ENCODE measurements around the gene KCNJ14.

KCNJ14 gene

GRCh38 chr19:48512504-48513288 lies 57.3 kb downstream of the KCNJ14 start:
- H3K4me3 ChIP-seq (ENCODE audit: control insufficient read depth, low read depth, low read length), result no peak overlapping the region
- TF ChIP-seq CTCF (IDR thresholded peaks at IDR 0.05; ENCODE audit: control insufficient read depth, insufficient read depth, low read depth, low read length, missing control alignments), result no peak
- no peak for DNase-seq (ENCODE audit: low read depth)

- TF ChIP-seq CTCF (IDR thresholded peaks at IDR 0.05; ENCODE audit: control insufficient read depth, insufficient read depth, low read depth, low read length, missing control alignments), result no peak
- peak; percentile 8 for DNase-seq (ENCODE audit: low read depth)
- peak overlapping the region; percentile 53 for H3K4me3 ChIP-seq (ENCODE audit: control insufficient read depth, low read depth, low read length)
Measured at GRCh38 chr19:48513289-48514122, 58.1 kb downstream of the KCNJ14 start.

DNA sequence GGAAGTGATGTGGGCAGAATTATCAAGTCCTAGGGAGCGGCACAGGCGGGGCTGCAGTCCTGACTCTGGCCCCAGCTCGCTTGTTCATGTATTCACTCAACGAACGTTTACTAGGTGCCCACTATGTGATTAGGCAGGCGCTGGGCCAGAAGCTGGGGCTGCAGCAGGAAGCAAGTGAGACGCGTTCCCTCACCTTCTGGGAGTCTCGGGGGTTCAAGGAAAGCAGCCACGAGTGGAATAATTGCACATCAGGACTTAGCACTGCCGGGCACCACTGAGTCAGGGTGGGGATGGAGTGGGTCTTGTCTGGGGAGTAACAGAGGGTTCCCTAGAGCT lies 58.7 kb downstream of the KCNJ14 start:
- no peak for TF ChIP-seq CTCF (IDR thresholded peaks at IDR 0.05; ENCODE audit: control insufficient read depth, insufficient read depth, low read depth, low read length, missing control alignments)
- DNase-seq (ENCODE audit: low read depth), result no peak
- H3K4me3 ChIP-seq (ENCODE audit: control insufficient read depth, low read depth, low read length), result no peak overlapping the region

DNA sequence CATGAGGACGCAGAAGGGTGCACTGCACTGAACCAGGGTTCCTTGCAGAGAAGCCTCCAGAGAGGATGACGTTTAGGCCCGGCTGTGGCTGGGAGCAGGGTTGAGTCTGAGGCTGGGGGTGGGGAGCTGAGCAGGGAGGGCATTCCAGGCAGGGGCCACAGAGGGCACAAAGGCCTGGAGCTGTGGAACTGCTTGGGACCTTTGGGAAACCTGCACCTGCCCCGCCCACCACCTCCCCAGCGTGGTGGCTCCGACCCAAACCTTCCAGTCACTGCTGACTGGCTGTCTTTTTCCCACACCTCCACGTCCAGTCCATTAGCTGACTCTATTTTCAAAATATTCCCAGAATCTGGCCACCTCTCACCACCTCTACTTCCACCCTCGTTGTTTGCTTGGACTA lies 61.2 kb downstream of the KCNJ14 start:
- H3K4me3 ChIP-seq (ENCODE audit: control insufficient read depth, low read depth, low read length), result no peak overlapping the region
- no peak for DNase-seq (ENCODE audit: low read depth)
- no peak for TF ChIP-seq CTCF (IDR thresholded peaks at IDR 0.05; ENCODE audit: control insufficient read depth, insufficient read depth, low read depth, low read length, missing control alignments)
